ENCODE measurements around the gene ZNF213.
A peak's percentile ranks its signal among the peaks of the same experiment; 100 is the strongest.

ZNF213 gene

GRCh38 chr16:3134338-3135125 lies at the start of gene ZNF213:
Gene ZNF213 (plus strand): TSS chr16:3135029. CDS start chr16:3137281, 2,252 bp downstream.
- peak; percentile 93 for DNase-seq (ENCODE audit: low spot score)

GRCh38 chr16:3085868-3086595 lies 48.8 kb upstream of the ZNF213 start:
- no peak for DNase-seq (ENCODE audit: low spot score)

GRCh38 chr16:3086596-3087242 lies 48.1 kb upstream of the ZNF213 start:
- no peak for DNase-seq (ENCODE audit: low spot score)

- DNase-seq (ENCODE audit: low spot score) = no peak
Observed at GRCh38 chr16:3087243-3088235, 47.3 kb upstream of the ZNF213 start.

- no peak for DNase-seq (ENCODE audit: low spot score)
Observed at GRCh38 chr16:3088450-3088849, 46.4 kb upstream of the ZNF213 start.

GRCh38 chr16:3088925-3089716 lies 45.7 kb upstream of the ZNF213 start:
- no peak for DNase-seq (ENCODE audit: low spot score)

GRCh38 chr16:3089717-3090592 lies 44.9 kb upstream of the ZNF213 start:
- DNase-seq (ENCODE audit: low spot score) = no peak

- no peak for DNase-seq (ENCODE audit: low spot score)
Observed at GRCh38 chr16:3091551-3091950, 43.3 kb upstream of the ZNF213 start.

- no peak for DNase-seq (ENCODE audit: low spot score)
Observed at GRCh38 chr16:3092501-3092941, 42.3 kb upstream of the ZNF213 start.

- DNase-seq (ENCODE audit: low spot score) = peak; percentile 62
Observed at GRCh38 chr16:3094289-3095027, 40.4 kb upstream of the ZNF213 start.

- peak; percentile 88 for DNase-seq (ENCODE audit: low spot score)
Observed at GRCh38 chr16:3095869-3096268, 39.0 kb upstream of the ZNF213 start.

- DNase-seq (ENCODE audit: low spot score) = no peak
Observed at GRCh38 chr16:3096362-3096761, 38.5 kb upstream of the ZNF213 start.

GRCh38 chr16:3097266-3097665 lies 37.6 kb upstream of the ZNF213 start:
- no peak for DNase-seq (ENCODE audit: low spot score)

GRCh38 chr16:3098459-3099394 lies 36.1 kb upstream of the ZNF213 start, which contains the start of gene ZSCAN10:
Gene ZSCAN10 (minus strand): TSS chr16:3099294. CDS start chr16:3092937, 6,357 bp downstream.
- no peak for DNase-seq (ENCODE audit: low spot score)

GRCh38 chr16:3099395-3099731 lies 35.5 kb upstream of the ZNF213 start:
- DNase-seq (ENCODE audit: low spot score) = no peak

GRCh38 chr16:3099732-3100499 lies 34.9 kb upstream of the ZNF213 start:
- peak; percentile 96 for DNase-seq (ENCODE audit: low spot score)
